Stomach (tissue), 4 donors: Measurements from ENCODE around the gene C22orf31.

Experiments
- EP300 ChIP-seq: sonication (generic); formaldehyde crosslinking; IDR thresholded peaks from one replicate; pipeline ENCODE4 v1.6.1; 2017; ENCODE audit warnings: antibody characterized with exemption
- POLR2A ChIP-seq, 4 donors: fragments of 450-650 bp; IDR thresholded peaks; one replicate each; pipeline ENCODE4 v1.6.1; 2016; ENCODE audit warnings: antibody characterized with exemption in 4 of 4, control low read depth in 2 of 4, mild to moderate bottlenecking in 1 of 4, moderate library complexity in 1 of 4
- POLR2AphosphoS5 ChIP-seq, 3 donors: sonication (generic); formaldehyde crosslinking; IDR thresholded peaks; one replicate each; pipeline ENCODE4 v1.6.1; 2016; ENCODE audit warnings: antibody characterized with exemption in 3 of 3
- TF ChIP-seq, protein P1 (sequence below), 7 experiments: fragments of 450-650 bp in 4 of 7; fragments of 200-600 bp in 3 of 7; sonication (generic) in 3 of 7; IDR thresholded peaks; one replicate each; pipeline ENCODE4 v1.5.1; 2016 to 2019; ENCODE audit warnings: antibody characterized with exemption in 7 of 7, control low read depth in 2 of 7, mild to moderate bottlenecking in 1 of 7

GRCh38 chr22:29026579-29026978 lies 35.1 kb downstream of the C22orf31 start:
- TF ChIP-seq, protein P1, sequence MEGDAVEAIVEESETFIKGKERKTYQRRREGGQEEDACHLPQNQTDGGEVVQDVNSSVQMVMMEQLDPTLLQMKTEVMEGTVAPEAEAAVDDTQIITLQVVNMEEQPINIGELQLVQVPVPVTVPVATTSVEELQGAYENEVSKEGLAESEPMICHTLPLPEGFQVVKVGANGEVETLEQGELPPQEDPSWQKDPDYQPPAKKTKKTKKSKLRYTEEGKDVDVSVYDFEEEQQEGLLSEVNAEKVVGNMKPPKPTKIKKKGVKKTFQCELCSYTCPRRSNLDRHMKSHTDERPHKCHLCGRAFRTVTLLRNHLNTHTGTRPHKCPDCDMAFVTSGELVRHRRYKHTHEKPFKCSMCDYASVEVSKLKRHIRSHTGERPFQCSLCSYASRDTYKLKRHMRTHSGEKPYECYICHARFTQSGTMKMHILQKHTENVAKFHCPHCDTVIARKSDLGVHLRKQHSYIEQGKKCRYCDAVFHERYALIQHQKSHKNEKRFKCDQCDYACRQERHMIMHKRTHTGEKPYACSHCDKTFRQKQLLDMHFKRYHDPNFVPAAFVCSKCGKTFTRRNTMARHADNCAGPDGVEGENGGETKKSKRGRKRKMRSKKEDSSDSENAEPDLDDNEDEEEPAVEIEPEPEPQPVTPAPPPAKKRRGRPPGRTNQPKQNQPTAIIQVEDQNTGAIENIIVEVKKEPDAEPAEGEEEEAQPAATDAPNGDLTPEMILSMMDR (IDR thresholded peaks at IDR 0.05): no peak
- TF ChIP-seq EP300 (no peak), POLR2AphosphoS5 (IDR thresholded peaks at IDR 0.05) (no peak), POLR2A (IDR thresholded peaks at IDR 0.05) (no peak)
